GM20000 (cell line): ENCODE results near the gene PDGFRB.
A peak's percentile ranks its signal among the peaks of the same experiment; 100 is the strongest.
"Not testable (repeated sequence)": the region's sequence is repeated elsewhere in the genome, so short reads cannot be mapped to it uniquely, and the experiment has no call there.

ENCODE experiments used
- DNase-seq: peaks from one replicate; pipeline ENCODE4 v3.0.0; 2012; ENCODE audit warnings: low spot score
- CTCF ChIP-seq: IDR thresholded peaks from 2 replicates; pipeline ENCODE4 v1.5.1; 2012; ENCODE audit warnings: mild to moderate bottlenecking, control low read depth; ENCODE audit errors: extremely low read depth, missing control alignments

The PDGFRB gene

GRCh38 chr5:150085191-150085912, 70.3 kb downstream of the PDGFRB start:
- peak; percentile 1 for DNase-seq
- TF ChIP-seq CTCF: no peak

- not testable (repeated sequence) for DNase-seq
These were observed 70.9 kb downstream of the PDGFRB start for GRCh38 chr5:150084754-150085153.

GRCh38 chr5:150082889-150083288, 72.8 kb downstream of the PDGFRB start:
- TF ChIP-seq CTCF: no peak
- DNase-seq: peak; percentile 3

- no peak for DNase-seq
- no peak for TF ChIP-seq CTCF
These were observed 73.3 kb downstream of the PDGFRB start for GRCh38 chr5:150082374-150082773.

DNA sequence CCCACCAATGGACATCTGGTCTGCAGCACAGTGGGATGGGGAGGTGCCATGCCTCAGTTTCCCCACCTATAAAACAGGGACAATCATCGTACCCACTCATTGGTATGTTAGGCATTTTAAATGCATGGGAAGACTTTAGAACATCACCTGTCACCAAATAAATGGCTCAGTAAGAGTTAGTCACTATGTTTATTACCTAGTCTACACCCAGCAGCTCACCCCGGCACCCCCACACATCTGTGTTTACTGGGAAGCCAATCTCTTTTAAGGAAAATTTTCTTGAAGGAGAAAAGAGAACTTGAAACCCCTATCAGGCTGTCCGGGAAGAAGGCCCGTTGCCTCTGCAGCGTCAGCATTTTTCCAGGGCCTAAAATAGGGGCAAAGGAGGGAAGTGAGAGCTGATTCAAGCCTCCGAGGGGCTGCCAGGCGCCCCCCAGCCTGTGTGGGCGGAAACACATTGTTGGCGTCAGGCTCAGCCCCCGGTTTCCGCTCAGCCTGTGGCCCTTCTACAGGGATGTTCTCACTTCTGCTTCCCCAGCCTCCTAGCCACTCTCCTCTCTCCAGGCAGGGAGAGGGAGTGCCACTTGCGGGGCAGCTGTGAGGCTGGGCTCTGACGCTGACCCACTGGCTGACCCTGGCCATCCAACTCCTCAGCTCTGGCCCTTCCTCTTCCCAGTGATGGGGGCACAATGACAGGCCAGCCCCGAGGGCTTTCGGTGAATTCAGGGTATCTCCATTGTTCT, 73.9 kb downstream of the PDGFRB start:
- no peak for TF ChIP-seq CTCF

DNA sequence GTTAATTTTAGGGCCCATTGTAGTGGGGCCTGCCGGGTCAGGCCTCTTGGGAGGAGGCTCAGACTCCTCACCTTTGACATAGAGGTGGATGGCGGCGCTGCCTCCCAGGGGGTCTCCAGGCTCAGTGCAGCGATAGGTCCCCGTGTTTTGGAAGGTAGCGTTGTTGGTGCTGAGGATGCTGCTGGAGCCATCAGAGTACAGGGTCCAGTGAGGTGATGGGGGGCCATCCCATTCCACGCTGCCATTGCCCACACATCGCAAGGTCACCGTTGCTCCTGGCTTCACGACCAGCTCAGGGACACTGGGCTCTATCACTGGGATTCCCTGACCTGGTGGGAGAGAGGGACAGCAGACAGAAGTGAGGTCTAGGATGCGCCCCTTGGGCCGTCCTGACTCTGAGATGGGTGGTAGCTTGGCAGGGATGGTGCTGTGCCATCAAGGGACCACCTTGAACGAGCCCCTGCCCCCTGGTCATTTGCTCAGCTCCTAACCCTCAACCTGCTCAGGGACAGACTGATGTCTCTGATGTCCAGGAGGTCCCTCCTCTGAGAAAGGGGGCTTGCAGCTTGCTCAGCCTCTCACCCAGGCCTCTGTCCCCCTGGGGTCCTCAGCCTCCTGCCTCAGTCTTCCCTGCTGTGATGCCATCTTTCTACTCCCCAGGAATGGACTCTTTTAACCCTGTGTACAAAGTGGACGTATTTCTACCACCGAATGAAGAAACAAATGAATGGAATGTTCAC, 74.8 kb downstream of the PDGFRB start:
- no peak for TF ChIP-seq CTCF
- peak; percentile 8 for DNase-seq

More for the DNA sequence above, 73.9 kb downstream of the PDGFRB start:
- DNase-seq: peak; percentile 79

DNA sequence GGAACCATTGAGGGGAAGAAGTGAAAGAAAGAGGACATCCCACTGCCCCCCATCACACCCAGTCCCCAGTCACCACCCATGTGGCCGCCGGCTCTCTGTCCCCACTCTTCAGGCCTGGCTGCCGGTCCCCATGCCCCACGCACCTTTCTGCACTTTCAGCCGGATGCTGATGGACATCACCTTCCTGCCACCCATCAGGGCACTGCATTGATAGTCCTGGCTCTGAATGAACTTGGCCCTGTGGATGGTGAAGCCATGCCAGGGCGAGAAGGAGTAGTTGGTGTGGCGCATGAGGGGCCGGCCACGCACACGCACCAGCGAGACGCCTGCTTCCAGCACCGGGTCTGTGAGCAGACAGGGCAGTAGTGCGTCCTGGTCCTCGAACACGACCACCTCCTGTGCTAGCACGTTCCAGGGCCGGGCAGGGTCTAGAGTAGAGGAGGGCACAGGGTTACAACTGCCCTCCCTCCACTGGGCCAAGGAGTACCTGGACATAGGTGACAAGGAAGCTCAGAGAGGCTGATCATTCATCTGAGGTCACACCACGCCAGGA, 75.7 kb downstream of the PDGFRB start:
- no peak for TF ChIP-seq CTCF
- no peak for DNase-seq
